ENCODE data around the gene PTPRK.

DNA sequence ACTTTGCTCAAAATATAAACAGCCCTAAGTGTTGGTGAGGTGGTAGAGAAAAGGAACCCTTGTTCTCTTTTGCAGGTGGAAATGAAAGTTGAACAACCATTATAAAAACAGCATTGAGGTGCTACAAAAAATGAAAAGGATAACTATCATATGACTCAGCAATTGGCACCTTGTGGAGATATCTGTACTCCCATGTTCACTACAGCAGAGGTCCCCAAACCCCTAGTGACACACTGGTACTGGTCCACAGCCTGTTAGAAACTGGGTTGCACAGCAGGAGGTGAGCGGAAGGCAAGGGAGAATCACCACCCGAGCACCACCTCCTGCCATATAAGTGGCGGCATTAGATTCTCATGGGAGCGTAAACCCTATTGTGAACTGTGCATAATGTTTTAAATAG is 352.2 kb downstream of the PTPRK start:
- TF ChIP-seq, protein P1, sequence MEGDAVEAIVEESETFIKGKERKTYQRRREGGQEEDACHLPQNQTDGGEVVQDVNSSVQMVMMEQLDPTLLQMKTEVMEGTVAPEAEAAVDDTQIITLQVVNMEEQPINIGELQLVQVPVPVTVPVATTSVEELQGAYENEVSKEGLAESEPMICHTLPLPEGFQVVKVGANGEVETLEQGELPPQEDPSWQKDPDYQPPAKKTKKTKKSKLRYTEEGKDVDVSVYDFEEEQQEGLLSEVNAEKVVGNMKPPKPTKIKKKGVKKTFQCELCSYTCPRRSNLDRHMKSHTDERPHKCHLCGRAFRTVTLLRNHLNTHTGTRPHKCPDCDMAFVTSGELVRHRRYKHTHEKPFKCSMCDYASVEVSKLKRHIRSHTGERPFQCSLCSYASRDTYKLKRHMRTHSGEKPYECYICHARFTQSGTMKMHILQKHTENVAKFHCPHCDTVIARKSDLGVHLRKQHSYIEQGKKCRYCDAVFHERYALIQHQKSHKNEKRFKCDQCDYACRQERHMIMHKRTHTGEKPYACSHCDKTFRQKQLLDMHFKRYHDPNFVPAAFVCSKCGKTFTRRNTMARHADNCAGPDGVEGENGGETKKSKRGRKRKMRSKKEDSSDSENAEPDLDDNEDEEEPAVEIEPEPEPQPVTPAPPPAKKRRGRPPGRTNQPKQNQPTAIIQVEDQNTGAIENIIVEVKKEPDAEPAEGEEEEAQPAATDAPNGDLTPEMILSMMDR (IDR thresholded peaks at IDR 0.05), result no peak
- TF ChIP-seq POLR2A (IDR thresholded peaks at IDR 0.05) (no peak), POLR2AphosphoS5 (IDR thresholded peaks at IDR 0.05) (no peak)

All from transverse colon (tissue), 4 donors.